Measurements from ENCODE around the gene MYH13. TPM values are rescaled to one million over a fixed set of nuclear protein-coding genes. Genes with fewer than 3 reads are reported as not detected.

Gene MYH13
- total and polyA plus RNA-seq, 7 donors: 0.01 to 0.11 (median 0.07) TPM

DNA sequence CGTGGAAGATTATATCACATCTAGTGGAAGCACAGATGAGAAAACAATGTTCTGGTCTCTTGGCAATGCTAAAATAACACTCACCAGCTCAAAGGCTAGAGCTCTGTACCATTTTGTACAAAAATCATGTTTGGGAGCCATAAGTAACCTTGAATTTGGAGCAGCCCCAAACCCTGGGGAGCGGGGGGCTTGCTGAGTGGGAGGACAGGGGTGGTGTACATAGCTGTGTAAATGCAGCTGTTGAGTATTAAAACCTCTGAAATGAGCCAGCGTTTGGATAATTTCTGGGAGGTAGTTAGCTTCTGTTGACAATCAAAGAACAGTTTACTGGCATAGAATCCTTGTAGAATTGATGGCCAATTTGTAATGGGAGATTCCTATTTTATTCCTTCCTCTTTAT is 44.6 kb upstream of the MYH13 start:
- H3K36me3 ChIP-seq (ENCODE audit: insufficient read depth in 1 of 2, low read depth in 1 of 2): no peaks in the 10 kb centered on the region
- WGBS, 3 donors: 33 to 51% (median 38%) methylated on average over 3 of the region's 3 CpGs
- H3K27ac ChIP-seq: no peak overlapping the region
- ATAC-seq (no peak), DNase-seq (no peak)
- H3K4me1 ChIP-seq: no peaks in the 10 kb centered on the region
- H3K9me3 ChIP-seq: no peaks in the 10 kb centered on the region
- TF ChIP-seq CTCF (IDR thresholded peaks at IDR 0.05): no peak
- intact Hi-C loops (cut with DNase I): no loop called here
- no peak overlapping the region for H3K4me3 ChIP-seq
- no peaks in the 10 kb centered on the region for H3K27me3 ChIP-seq (ENCODE audit: insufficient read depth in 3 of 3, low read length in 2 of 3)

DNA sequence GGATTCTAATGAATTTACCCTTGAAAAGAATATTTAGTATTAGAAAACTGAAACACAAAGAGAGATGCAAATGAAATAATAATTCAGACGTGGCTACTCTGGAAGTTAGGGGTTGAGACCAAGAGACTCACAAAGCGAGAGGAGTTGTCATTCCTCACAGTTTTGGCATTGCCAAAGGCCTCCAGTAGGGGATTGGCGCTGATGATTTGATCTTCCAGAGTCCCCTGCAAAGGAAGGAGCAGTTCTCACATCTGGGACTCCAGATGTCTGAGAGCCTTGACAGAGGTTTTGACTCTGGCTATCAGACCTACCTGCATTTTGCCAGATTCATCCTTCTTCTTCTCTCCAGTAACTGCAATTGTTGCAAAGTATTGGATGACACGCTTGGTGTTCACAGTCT is 42.4 kb upstream of the MYH13 start:
- no peak for ATAC-seq
- 51 to 82% (median 68%) methylated on average over 4 of the region's 4 CpGs for WGBS, 3 donors

DNA sequence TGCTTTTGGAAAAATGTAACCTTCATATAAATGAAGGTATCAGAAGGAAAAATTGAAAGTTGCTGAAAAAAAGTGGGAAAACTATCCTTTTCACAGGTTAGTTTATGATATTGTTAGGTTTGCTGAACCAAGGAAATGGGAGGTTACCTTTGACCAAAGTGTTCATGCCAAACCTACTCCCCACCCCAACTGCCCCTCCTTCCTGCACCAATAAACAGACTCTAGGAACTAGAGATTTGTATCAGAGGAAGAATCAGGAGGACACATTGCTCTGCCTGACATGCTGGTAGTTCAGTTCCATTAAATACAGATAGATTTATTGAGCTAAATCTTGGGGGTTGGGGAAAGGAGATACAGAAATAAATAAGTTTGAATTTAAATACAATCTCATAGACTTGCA is 30.8 kb upstream of the MYH13 start:
- H3K4me3 ChIP-seq: no peak overlapping the region
- no peak overlapping the region for H3K27ac ChIP-seq
- no peak for TF ChIP-seq CTCF (IDR thresholded peaks at IDR 0.05)
- no peaks in the 10 kb centered on the region for H3K36me3 ChIP-seq (ENCODE audit: insufficient read depth in 1 of 2, low read depth in 1 of 2)
- H3K9me3 ChIP-seq: no peaks in the 10 kb centered on the region
- ATAC-seq (no peak), DNase-seq (no peak)
- intact Hi-C loops (cut with DNase I): no loop called here
- no peaks in the 10 kb centered on the region for H3K4me1 ChIP-seq
- no peaks in the 10 kb centered on the region for H3K27me3 ChIP-seq (ENCODE audit: insufficient read depth in 3 of 3, low read length in 2 of 3)

More for the DNA sequence above, 42.4 kb upstream of the MYH13 start:
- Histone ChIP-seq H3K4me3 (no peak overlapping the region), H3K4me1 (no peaks in the 10 kb centered on the region), H3K9me3 (no peaks in the 10 kb centered on the region), H3K27ac (no peak overlapping the region), H3K27me3 (ENCODE audit: insufficient read depth in 3 of 3, low read length in 2 of 3) (no peaks in the 10 kb centered on the region), H3K36me3 (ENCODE audit: insufficient read depth in 1 of 2, low read depth in 1 of 2) (no peaks in the 10 kb centered on the region)
- intact Hi-C loops (cut with DNase I): no loop called here
- no peak for TF ChIP-seq CTCF (IDR thresholded peaks at IDR 0.05)
- no peak for DNase-seq

DNA sequence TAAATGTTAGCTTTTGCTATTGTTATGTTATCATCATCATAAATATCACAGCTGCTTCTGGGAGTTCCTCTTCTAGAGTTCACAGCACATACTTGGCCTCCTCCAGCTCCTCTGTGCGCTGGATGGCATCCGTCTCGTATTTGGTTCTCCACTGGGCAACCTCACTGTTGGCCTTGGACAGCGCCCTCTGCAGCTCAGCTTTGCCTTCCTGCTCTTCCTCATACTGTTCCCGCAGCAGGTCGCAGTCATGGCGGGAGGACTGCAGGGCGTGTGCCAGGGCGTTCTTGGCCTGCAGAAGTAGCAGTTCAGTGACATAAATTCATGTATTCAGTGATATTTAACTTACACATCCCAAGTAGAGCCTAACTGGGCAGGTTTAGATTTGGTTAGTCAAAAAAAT is 25.5 kb upstream of the MYH13 start:
- Histone ChIP-seq H3K4me1 (no peaks in the 10 kb centered on the region), H3K27ac (no peak overlapping the region), H3K4me3 (no peak overlapping the region), H3K9me3 (no peaks in the 10 kb centered on the region), H3K36me3 (ENCODE audit: insufficient read depth in 1 of 2, low read depth in 1 of 2) (no peaks in the 10 kb centered on the region), H3K27me3 (ENCODE audit: insufficient read depth in 3 of 3, low read length in 2 of 3) (no peaks in the 10 kb centered on the region)
- ATAC-seq: no peak
- WGBS, 3 donors: 89 to 94% (median 91%) methylated on average over 9 of the region's 9 CpGs
- TF ChIP-seq CTCF (IDR thresholded peaks at IDR 0.05): no peak
- intact Hi-C loops (cut with DNase I): loop anchor here in 1 of 2 donors (10.0 kb wide), 1 partner anchor 76 kb away; no protein-coding TSS in a partner anchor
- no peak for DNase-seq

GRCh38 chr17:10396524-10397163 is 23.8 kb upstream of the MYH13 start:
- H3K4me1 ChIP-seq: no peaks in the 10 kb centered on the region
- no peaks in the 10 kb centered on the region for H3K36me3 ChIP-seq (ENCODE audit: insufficient read depth in 1 of 2, low read depth in 1 of 2)
- H3K4me3 ChIP-seq: no peak overlapping the region
- WGBS, 3 donors: 80 to 84% (median 82%) methylated on average over 14 of the region's 14 CpGs
- H3K9me3 ChIP-seq: no peaks in the 10 kb centered on the region
- intact Hi-C loops (cut with DNase I): loop anchor here in 1 of 2 donors (10.0 kb wide), 1 partner anchor 78 kb away; no protein-coding TSS in a partner anchor
- H3K27me3 ChIP-seq (ENCODE audit: insufficient read depth in 3 of 3, low read length in 2 of 3): no peaks in the 10 kb centered on the region
- no peak for TF ChIP-seq CTCF (IDR thresholded peaks at IDR 0.05)
- H3K27ac ChIP-seq: no peak overlapping the region
- no peak for DNase-seq
- no peak for ATAC-seq

Data from psoas muscle (tissue), 8 donors.